Measurements from ENCODE around the gene LYAR.

GRCh38 chr4:4289941-4290850, at the start of gene LYAR, which contains the start of gene ZBTB49:
- TF ChIP-seq CTCF (IDR thresholded peaks at IDR 0.05) (no peak), POLR2AphosphoS5 (IDR thresholded peaks at IDR 0.05; ENCODE audit: low read depth, low read length) (peak; percentile 69), TCF7L2 (IDR thresholded peaks at IDR 0.05; ENCODE audit: low read depth, low read length) (no peak), SIN3A (IDR thresholded peaks at IDR 0.05; ENCODE audit: borderline replicate concordance, insufficient read depth, low read depth, low read length) (0 out of 2 replicates have a peak, but pooled peaks have one; percentile 51)
- TF ChIP-seq, protein P1, sequence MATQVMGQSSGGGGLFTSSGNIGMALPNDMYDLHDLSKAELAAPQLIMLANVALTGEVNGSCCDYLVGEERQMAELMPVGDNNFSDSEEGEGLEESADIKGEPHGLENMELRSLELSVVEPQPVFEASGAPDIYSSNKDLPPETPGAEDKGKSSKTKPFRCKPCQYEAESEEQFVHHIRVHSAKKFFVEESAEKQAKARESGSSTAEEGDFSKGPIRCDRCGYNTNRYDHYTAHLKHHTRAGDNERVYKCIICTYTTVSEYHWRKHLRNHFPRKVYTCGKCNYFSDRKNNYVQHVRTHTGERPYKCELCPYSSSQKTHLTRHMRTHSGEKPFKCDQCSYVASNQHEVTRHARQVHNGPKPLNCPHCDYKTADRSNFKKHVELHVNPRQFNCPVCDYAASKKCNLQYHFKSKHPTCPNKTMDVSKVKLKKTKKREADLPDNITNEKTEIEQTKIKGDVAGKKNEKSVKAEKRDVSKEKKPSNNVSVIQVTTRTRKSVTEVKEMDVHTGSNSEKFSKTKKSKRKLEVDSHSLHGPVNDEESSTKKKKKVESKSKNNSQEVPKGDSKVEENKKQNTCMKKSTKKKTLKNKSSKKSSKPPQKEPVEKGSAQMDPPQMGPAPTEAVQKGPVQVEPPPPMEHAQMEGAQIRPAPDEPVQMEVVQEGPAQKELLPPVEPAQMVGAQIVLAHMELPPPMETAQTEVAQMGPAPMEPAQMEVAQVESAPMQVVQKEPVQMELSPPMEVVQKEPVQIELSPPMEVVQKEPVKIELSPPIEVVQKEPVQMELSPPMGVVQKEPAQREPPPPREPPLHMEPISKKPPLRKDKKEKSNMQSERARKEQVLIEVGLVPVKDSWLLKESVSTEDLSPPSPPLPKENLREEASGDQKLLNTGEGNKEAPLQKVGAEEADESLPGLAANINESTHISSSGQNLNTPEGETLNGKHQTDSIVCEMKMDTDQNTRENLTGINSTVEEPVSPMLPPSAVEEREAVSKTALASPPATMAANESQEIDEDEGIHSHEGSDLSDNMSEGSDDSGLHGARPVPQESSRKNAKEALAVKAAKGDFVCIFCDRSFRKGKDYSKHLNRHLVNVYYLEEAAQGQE (IDR thresholded peaks at IDR 0.05; ENCODE audit: insufficient read depth in 1 of 2, low read depth in 2 of 2, low read length in 1 of 2) = no peak
